Activated CD8-positive, alpha-beta T cell treated with anti-CD3 and anti-CD28 coated beads, Interleukin-2, amount 10 ng/mL, durations not matched to agents 7 days and 5 days (primary cell): Measurements from ENCODE around the gene ANKRD33B. TPM values are rescaled to one million over a fixed set of nuclear protein-coding genes. Genes with fewer than 3 reads are reported as not detected.
"Not testable (repeated sequence)": the region's sequence is repeated elsewhere in the genome, so short reads cannot be mapped to it uniquely, and the experiment has no call there.

Source experiments
- ATAC-seq: fragments of 150-1000 bp; cut with Tn5 transposase; one replicate; pipeline ENCODE4 v1.10.0; 2021; ENCODE audit warnings: moderate library complexity
- CTCF ChIA-PET: fragments of 350-600 bp; sonication (Branson Sonifier 250); formaldehyde crosslinking; loops from one replicate; lab custom pipeline; 2021; ENCODE audit warnings: antibody characterized with exemption; lab: Charles Lee
- POLR2A ChIA-PET: fragments of 350-600 bp; sonication (Branson Sonifier 250); formaldehyde crosslinking; loops from one replicate; lab custom pipeline; 2021; ENCODE audit warnings: antibody characterized with exemption; lab: Charles Lee
- DNase-seq: peaks from one replicate; pipeline ENCODE4 v3.0.0-alpha.2; 2020
- H3K27ac Mint-ChIP-seq: one replicate; pipeline ENCODE4 v1.8.0; 2021; ENCODE audit warnings: mild to moderate bottlenecking, mixed read lengths
- H3K27me3 Mint-ChIP-seq: one replicate; pipeline ENCODE4 v1.8.0; 2021; ENCODE audit warnings: low read depth, mixed read lengths
- H3K36me3 Mint-ChIP-seq: one replicate; pipeline ENCODE4 v1.8.0; 2021; ENCODE audit warnings: low read depth, mixed read lengths
- H3K4me1 Mint-ChIP-seq: one replicate; pipeline ENCODE4 v1.8.0; 2021; ENCODE audit warnings: low read depth, mixed read lengths
- H3K4me3 Mint-ChIP-seq: one replicate; pipeline ENCODE4 v1.8.0; 2021; ENCODE audit warnings: mild to moderate bottlenecking, mixed read lengths
- H3K9me3 Mint-ChIP-seq: one replicate; pipeline ENCODE4 v1.8.0; 2022; ENCODE audit warnings: mixed read lengths; ENCODE audit not compliant: insufficient read depth
- total RNA-seq, 2 experiments: library from RNA; stranded (reverse); gene quantifications; one replicate each; pipeline ENCODE4 v1.2.3, GENCODE V29; 2021

The ANKRD33B gene
- total RNA-seq, 2 experiments from 2014 or later: 4.6 to 5.5 TPM

- no peaks in the 10 kb centered on the region for H3K27me3 Mint-ChIP-seq
- H3K27ac Mint-ChIP-seq: no peak overlapping the region
- DNase-seq: no peak
- no peaks in the 10 kb centered on the region for H3K9me3 Mint-ChIP-seq
- CTCF ChIA-PET: no interaction called here
- POLR2A ChIA-PET: no interaction called here
- no peaks in the 10 kb centered on the region for H3K4me1 Mint-ChIP-seq
- no peak for ATAC-seq
- no peaks in the 10 kb centered on the region for H3K36me3 Mint-ChIP-seq
- no peak overlapping the region for H3K4me3 Mint-ChIP-seq
Measured at GRCh38 chr5:10660720-10661387, 97.0 kb downstream of the ANKRD33B start.

- POLR2A ChIA-PET: no interaction called here
- H3K4me1 Mint-ChIP-seq: no peaks in the 10 kb centered on the region
Measured at GRCh38 chr5:10661401-10661800, 97.5 kb downstream of the ANKRD33B start.

GRCh38 chr5:10662083-10662482 is 98.2 kb downstream of the ANKRD33B start:
- Mint-ChIP-seq H3K9me3 (no peaks in the 10 kb centered on the region), H3K27me3 (no peaks in the 10 kb centered on the region)

More at GRCh38 chr5:10661401-10661800, 97.5 kb downstream of the ANKRD33B start:
- ATAC-seq (no peak), DNase-seq (no peak)
- H3K9me3 Mint-ChIP-seq: no peaks in the 10 kb centered on the region
- H3K27ac Mint-ChIP-seq: no peak overlapping the region
- CTCF ChIA-PET: no interaction called here
- H3K36me3 Mint-ChIP-seq: no peaks in the 10 kb centered on the region
- no peaks in the 10 kb centered on the region for H3K27me3 Mint-ChIP-seq
- H3K4me3 Mint-ChIP-seq: no peak overlapping the region

GRCh38 chr5:10662661-10663488 is 99.0 kb downstream of the ANKRD33B start:
- ChIA-PET POLR2A (no interaction called here), CTCF (interaction anchor here (0.6 kb wide), 1 partner anchor 211 kb away, joined by 3 read pairs; no protein-coding TSS in a partner anchor)
- Mint-ChIP-seq H3K27me3 (no peaks in the 10 kb centered on the region), H3K4me3 (no peak overlapping the region), H3K4me1 (no peaks in the 10 kb centered on the region), H3K36me3 (no peaks in the 10 kb centered on the region), H3K27ac (no peak overlapping the region), H3K9me3 (no peaks in the 10 kb centered on the region)
- DNase-seq (no peak), ATAC-seq (no peak)

More at GRCh38 chr5:10662083-10662482, 98.2 kb downstream of the ANKRD33B start:
- no peak for ATAC-seq
- CTCF ChIA-PET: no interaction called here
- Mint-ChIP-seq H3K36me3 (no peaks in the 10 kb centered on the region), H3K27ac (no peak overlapping the region), H3K4me3 (no peak overlapping the region), H3K4me1 (no peaks in the 10 kb centered on the region)
- POLR2A ChIA-PET: no interaction called here
- DNase-seq: no peak

GRCh38 chr5:10663489-10664179 is 99.8 kb downstream of the ANKRD33B start:
- H3K36me3 Mint-ChIP-seq: no peaks in the 10 kb centered on the region
- H3K4me1 Mint-ChIP-seq: no peaks in the 10 kb centered on the region
- ChIA-PET CTCF (no interaction called here), POLR2A (no interaction called here)
- no peaks in the 10 kb centered on the region for H3K9me3 Mint-ChIP-seq
- no peak overlapping the region for H3K4me3 Mint-ChIP-seq
- H3K27ac Mint-ChIP-seq: no peak overlapping the region
- H3K27me3 Mint-ChIP-seq: no peaks in the 10 kb centered on the region
- ATAC-seq (no peak), DNase-seq (no peak)

- CTCF ChIA-PET, POLR2A ChIA-PET, ATAC-seq: not testable (repeated sequence)
Measured at GRCh38 chr5:10664180-10664769, 100.4 kb downstream of the ANKRD33B start.

GRCh38 chr5:10665799-10666198 is 101.9 kb downstream of the ANKRD33B start:
- Mint-ChIP-seq H3K36me3 (no peaks in the 10 kb centered on the region), H3K4me1 (peaks cover under 1% of the 10 kb centered on the region), H3K27me3 (no peaks in the 10 kb centered on the region), H3K4me3 (no peak overlapping the region), H3K9me3 (no peaks in the 10 kb centered on the region), H3K27ac (no peak overlapping the region)
- POLR2A ChIA-PET: no interaction called here
- no peak for DNase-seq
- CTCF ChIA-PET: no interaction called here
- ATAC-seq: no peak

More at GRCh38 chr5:10664180-10664769, 100.4 kb downstream of the ANKRD33B start:
- not testable (repeated sequence) for H3K4me3 Mint-ChIP-seq, DNase-seq, H3K9me3 Mint-ChIP-seq, H3K27ac Mint-ChIP-seq, H3K4me1 Mint-ChIP-seq, H3K27me3 Mint-ChIP-seq, H3K36me3 Mint-ChIP-seq

- Mint-ChIP-seq H3K9me3 (no peaks in the 10 kb centered on the region), H3K27me3 (no peaks in the 10 kb centered on the region), H3K27ac (no peak overlapping the region), H3K36me3 (no peaks in the 10 kb centered on the region), H3K4me1 (peaks cover 2% of the 10 kb centered on the region), H3K4me3 (no peak overlapping the region)
- ChIA-PET CTCF (no interaction called here), POLR2A (interaction anchor here (0.6 kb wide), 1 partner anchor 475 kb away, joined by 3 read pairs; no protein-coding TSS in a partner anchor)
- no peak for ATAC-seq
- DNase-seq: no peak
Measured at GRCh38 chr5:10666531-10667299, 102.8 kb downstream of the ANKRD33B start.

- POLR2A ChIA-PET: no interaction called here
- H3K27me3 Mint-ChIP-seq: no peaks in the 10 kb centered on the region
- H3K4me3 Mint-ChIP-seq: no peak overlapping the region
- no peak overlapping the region for H3K27ac Mint-ChIP-seq
- DNase-seq: no peak
- no peaks in the 10 kb centered on the region for H3K9me3 Mint-ChIP-seq
- peaks cover 2% of the 10 kb centered on the region for H3K4me1 Mint-ChIP-seq
- CTCF ChIA-PET: no interaction called here
- ATAC-seq: no peak
- H3K36me3 Mint-ChIP-seq: no peaks in the 10 kb centered on the region
Measured at GRCh38 chr5:10667431-10668057, 103.7 kb downstream of the ANKRD33B start.

- Mint-ChIP-seq H3K36me3 (no peaks in the 10 kb centered on the region), H3K4me3 (no peak overlapping the region), H3K9me3 (no peaks in the 10 kb centered on the region), H3K27ac (no peak overlapping the region), H3K27me3 (no peaks in the 10 kb centered on the region), H3K4me1 (peaks cover 2% of the 10 kb centered on the region)
- no peak for ATAC-seq
- POLR2A ChIA-PET: no interaction called here
- DNase-seq: no peak
- CTCF ChIA-PET: no interaction called here
Measured at GRCh38 chr5:10668697-10669096, 104.8 kb downstream of the ANKRD33B start.

- DNase-seq: no peak
- Mint-ChIP-seq H3K36me3 (no peaks in the 10 kb centered on the region), H3K27me3 (no peaks in the 10 kb centered on the region), H3K4me1 (peaks cover 2% of the 10 kb centered on the region), H3K27ac (no peak overlapping the region), H3K9me3 (no peaks in the 10 kb centered on the region), H3K4me3 (no peak overlapping the region)
- ChIA-PET POLR2A (no interaction called here), CTCF (interaction anchor here (1.1 kb wide), 1 partner anchor 14 kb away, joined by 3 read pairs; no protein-coding TSS in a partner anchor)
- ATAC-seq: no peak
Measured at GRCh38 chr5:10669983-10670382, 106.1 kb downstream of the ANKRD33B start.
